Nephron progenitor cell (in vitro differentiated cells): ENCODE measurements around the gene PDE6C.

Source experiments
- DNase-seq: peaks from one replicate; pipeline ENCODE4 v3.0.0; 2021
- H3K27ac Mint-ChIP-seq: 2 replicates; pipeline ENCODE4 v1.8.0; 2021; ENCODE audit warnings: mild to moderate bottlenecking, moderate library complexity, mixed read lengths
- H3K27me3 Mint-ChIP-seq: 2 replicates; pipeline ENCODE4 v1.8.0; 2021; ENCODE audit warnings: mild to moderate bottlenecking, low read depth, mixed read lengths; ENCODE audit not compliant: poor library complexity
- H3K36me3 Mint-ChIP-seq: 2 replicates; pipeline ENCODE4 v1.8.0; 2021; ENCODE audit warnings: low read depth, mixed read lengths
- H3K4me1 Mint-ChIP-seq: 2 replicates; pipeline ENCODE4 v1.8.0; 2021; ENCODE audit warnings: mixed read lengths
- H3K4me3 Mint-ChIP-seq: 2 replicates; pipeline ENCODE4 v1.8.0; 2021; ENCODE audit warnings: mild to moderate bottlenecking, moderate library complexity, mixed read lengths
- H3K9me3 Mint-ChIP-seq: 2 replicates; pipeline ENCODE4 v1.8.0; 2021; ENCODE audit warnings: mild to moderate bottlenecking, moderate library complexity, mixed read lengths
- CTCF ChIP-seq: fragments of 200-600 bp; sonication (generic); IDR thresholded peaks from 2 replicates; pipeline ENCODE4 v1.5.0; 2021; ENCODE audit warnings: antibody characterized with exemption

PDE6C gene

GRCh38 chr10:93570383-93570782 lies 42.0 kb upstream of the PDE6C start:
- Mint-ChIP-seq H3K9me3 (no peaks in the 10 kb centered on the region), H3K36me3 (no peaks in the 10 kb centered on the region), H3K27me3 (peaks cover 95% of the 10 kb centered on the region), H3K4me1 (peaks cover 27% of the 10 kb centered on the region), H3K27ac (no peak overlapping the region), H3K4me3 (no peak overlapping the region)
- no peak for DNase-seq
- TF ChIP-seq CTCF, result no peak

- H3K36me3 Mint-ChIP-seq, result no peaks in the 10 kb centered on the region
- no peaks in the 10 kb centered on the region for H3K9me3 Mint-ChIP-seq
- H3K27me3 Mint-ChIP-seq, result peaks cover 85% of the 10 kb centered on the region
- H3K4me3 Mint-ChIP-seq, result no peak overlapping the region
- DNase-seq, result no peak
- no peak overlapping the region for H3K27ac Mint-ChIP-seq
- H3K4me1 Mint-ChIP-seq, result peaks cover 16% of the 10 kb centered on the region
- TF ChIP-seq CTCF, result no peak
Measured at GRCh38 chr10:93572606-93573005, 39.7 kb upstream of the PDE6C start.

GRCh38 chr10:93573051-93573909 lies 39.1 kb upstream of the PDE6C start:
- Mint-ChIP-seq H3K27me3 (peaks cover 81% of the 10 kb centered on the region), H3K4me3 (no peak overlapping the region), H3K4me1 (peaks cover 9% of the 10 kb centered on the region), H3K9me3 (no peaks in the 10 kb centered on the region), H3K27ac (peak overlapping the region; percentile 49), H3K36me3 (no peaks in the 10 kb centered on the region)
- TF ChIP-seq CTCF, result no peak
- DNase-seq, result no peak

GRCh38 chr10:93573924-93574323 lies 38.4 kb upstream of the PDE6C start:
- no peak overlapping the region for H3K27ac Mint-ChIP-seq
- H3K4me1 Mint-ChIP-seq, result peaks cover 8% of the 10 kb centered on the region
- H3K4me3 Mint-ChIP-seq, result no peak overlapping the region
- TF ChIP-seq CTCF, result no peak
- no peaks in the 10 kb centered on the region for H3K9me3 Mint-ChIP-seq
- H3K27me3 Mint-ChIP-seq, result peaks cover 80% of the 10 kb centered on the region
- no peaks in the 10 kb centered on the region for H3K36me3 Mint-ChIP-seq
- no peak for DNase-seq

- Mint-ChIP-seq H3K36me3 (no peaks in the 10 kb centered on the region), H3K4me3 (no peak overlapping the region), H3K27me3 (peaks cover 54% of the 10 kb centered on the region), H3K27ac (no peak overlapping the region), H3K9me3 (peaks cover 8% of the 10 kb centered on the region), H3K4me1 (peaks cover 16% of the 10 kb centered on the region)
- DNase-seq, result no peak
- no peak for TF ChIP-seq CTCF
Measured at GRCh38 chr10:93576888-93577287, 35.4 kb upstream of the PDE6C start.

GRCh38 chr10:93577565-93577964 lies 34.8 kb upstream of the PDE6C start:
- Mint-ChIP-seq H3K4me1 (peaks cover 16% of the 10 kb centered on the region), H3K4me3 (no peak overlapping the region), H3K27ac (no peak overlapping the region), H3K27me3 (peaks cover 53% of the 10 kb centered on the region), H3K36me3 (no peaks in the 10 kb centered on the region), H3K9me3 (peaks cover 8% of the 10 kb centered on the region)
- DNase-seq, result no peak
- TF ChIP-seq CTCF, result no peak
